ES-I3 (cell line): ENCODE results near the gene SZRD1.

Experiments used
- H3K36me3 ChIP-seq: 2 replicates; pipeline ENCODE4 v1.6.1; 2013; ENCODE audit warnings: mild to moderate bottlenecking, low read length, control low read depth, moderate library complexity; ENCODE audit not compliant: insufficient read depth
- H3K4me1 ChIP-seq: 2 replicates; pipeline ENCODE4 v1.6.1; 2013; ENCODE audit warnings: mild to moderate bottlenecking, control low read depth, low read length; ENCODE audit not compliant: insufficient read depth
- H3K9ac ChIP-seq: 2 replicates; pipeline ENCODE4 v1.6.1; 2013; ENCODE audit warnings: low read depth, mild to moderate bottlenecking, low read length, moderate library complexity
- H3K9me3 ChIP-seq: 2 replicates; pipeline ENCODE4 v1.6.1; 2013; ENCODE audit warnings: mild to moderate bottlenecking, low read length, moderate library complexity; ENCODE audit not compliant: control insufficient read depth, insufficient read depth

Gene SZRD1

DNA sequence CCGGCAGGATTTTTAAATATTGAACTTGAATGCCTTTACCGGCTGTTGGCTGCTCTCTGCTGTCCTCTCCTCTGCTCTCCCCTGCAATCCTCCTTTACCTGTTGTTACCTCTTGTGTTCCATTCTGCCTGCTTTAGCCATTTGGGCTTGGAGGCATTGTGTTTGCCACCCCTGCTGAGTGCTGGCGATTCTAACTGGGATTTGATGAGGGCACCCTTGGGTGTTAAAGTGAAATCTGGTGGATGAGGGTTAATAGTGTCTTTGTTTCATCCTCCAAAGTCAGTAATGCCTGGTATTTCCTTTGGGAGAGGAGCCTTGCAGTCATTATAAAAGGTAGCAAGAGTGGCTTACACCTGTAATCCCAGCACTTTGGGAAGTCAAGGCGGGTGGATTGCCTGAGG, 9.9 kb downstream of the SZRD1 start:
- no peaks in the 10 kb centered on the region for H3K9me3 ChIP-seq
- peaks cover 4% of the 10 kb centered on the region; the same call in 1 of the 2 replicates for H3K36me3 ChIP-seq
- no peak overlapping the region for H3K9ac ChIP-seq
- H3K4me1 ChIP-seq = peaks cover 29% of the 10 kb centered on the region

DNA sequence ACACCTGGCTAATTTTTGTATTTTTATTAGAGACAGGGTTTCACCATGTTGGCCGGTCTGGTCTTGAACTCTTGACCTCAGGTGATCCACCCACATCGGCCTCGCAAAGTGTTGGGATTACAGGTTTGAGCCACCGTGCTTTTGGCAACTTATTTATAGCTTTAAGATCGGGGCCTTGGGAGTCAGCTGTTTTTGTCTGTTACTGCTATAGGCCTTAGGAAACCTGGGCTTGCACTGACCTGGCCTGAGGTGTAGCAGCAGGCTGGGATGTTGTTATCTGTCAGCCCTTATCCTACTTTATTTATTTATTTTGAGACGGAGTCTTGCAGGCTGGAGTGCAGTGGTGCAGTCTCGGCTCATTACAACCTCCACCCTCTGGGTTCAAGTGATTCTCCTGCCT, 11.4 kb downstream of the SZRD1 start:
- Histone ChIP-seq H3K9ac (no peak overlapping the region), H3K4me1 (peaks cover 29% of the 10 kb centered on the region), H3K36me3 (no peaks in the 10 kb centered on the region), H3K9me3 (no peaks in the 10 kb centered on the region)

DNA sequence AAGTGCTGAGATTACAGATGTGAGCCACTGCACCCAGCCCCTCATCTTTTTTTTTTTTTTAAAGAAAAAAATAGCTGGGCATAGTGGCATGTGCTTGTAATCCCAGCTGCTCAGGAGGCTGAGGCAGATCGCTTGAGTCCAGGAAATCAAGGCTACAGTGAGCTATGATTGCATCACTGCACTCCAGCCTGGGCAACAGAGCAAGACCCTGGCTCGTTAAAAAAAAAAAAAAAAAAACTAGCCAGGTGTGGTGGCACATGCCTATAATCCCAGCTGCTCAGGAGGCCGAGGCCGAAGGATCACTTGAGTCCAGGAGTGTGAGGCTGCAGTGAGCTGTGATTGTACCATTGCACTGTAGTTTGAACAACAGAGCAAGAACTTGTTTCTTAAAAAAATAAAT, 13.8 kb downstream of the SZRD1 start:
- Histone ChIP-seq H3K36me3 (no peaks in the 10 kb centered on the region), H3K4me1 (peaks cover 24% of the 10 kb centered on the region), H3K9me3 (no peaks in the 10 kb centered on the region), H3K9ac (no peak overlapping the region)

DNA sequence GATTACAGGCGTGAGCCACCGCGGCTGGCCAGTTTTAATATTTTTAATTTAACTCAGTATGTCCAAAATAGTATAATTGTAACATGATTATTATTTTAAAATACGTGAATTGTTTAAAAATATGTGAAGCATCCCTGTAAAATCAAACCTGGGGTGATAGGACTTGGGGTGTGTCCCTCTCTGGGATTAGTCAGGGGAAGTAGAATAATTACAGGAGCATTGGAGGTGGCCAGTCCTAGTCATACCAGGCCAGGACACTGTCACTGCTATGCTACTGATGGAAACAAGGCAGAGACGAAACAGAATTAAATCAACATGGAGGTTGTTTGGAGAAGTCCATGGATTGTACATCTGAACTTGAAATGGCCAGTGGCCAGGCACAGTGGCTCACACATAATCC, 16.8 kb downstream of the SZRD1 start:
- no peak overlapping the region for H3K9ac ChIP-seq
- no peaks in the 10 kb centered on the region for H3K36me3 ChIP-seq
- H3K4me1 ChIP-seq = peaks cover 13% of the 10 kb centered on the region
- no peaks in the 10 kb centered on the region for H3K9me3 ChIP-seq

DNA sequence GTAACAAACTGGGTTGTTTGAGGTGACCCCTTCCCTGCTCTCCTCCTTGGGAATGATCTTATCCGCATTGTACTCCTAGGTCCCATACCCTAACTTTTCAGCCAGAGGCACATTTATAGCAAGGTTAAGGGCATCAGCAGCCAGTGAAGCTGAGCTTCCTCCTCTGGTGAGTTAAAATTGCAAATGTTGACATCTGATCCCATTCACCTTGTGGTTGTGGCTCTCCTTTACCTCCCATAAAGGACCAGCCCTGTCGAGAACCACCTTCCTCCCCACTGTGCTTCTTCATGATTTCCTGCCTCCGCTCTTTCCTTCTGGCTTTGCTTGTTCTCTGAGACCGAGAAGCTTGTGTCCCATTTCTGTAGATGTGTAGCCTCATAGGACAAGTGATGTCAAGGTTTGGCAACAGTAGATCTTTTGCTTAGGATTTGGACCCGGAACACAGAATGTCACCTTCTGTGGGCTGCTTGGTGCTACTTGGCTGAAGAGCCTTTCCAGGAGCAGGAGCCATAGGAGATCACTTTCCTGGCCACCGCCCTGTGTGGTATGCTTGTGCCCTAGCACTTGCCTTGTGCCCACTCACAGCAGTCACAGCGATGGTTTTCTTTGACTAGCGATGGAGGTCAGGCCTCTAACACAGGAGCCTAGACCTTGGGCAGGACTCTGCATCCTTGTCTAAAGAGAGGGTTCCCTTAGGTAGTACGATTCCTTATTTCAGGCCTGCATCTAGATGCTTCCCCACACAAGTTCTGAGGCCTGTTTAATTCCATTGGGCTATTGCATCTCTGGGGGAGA, 18.8 kb downstream of the SZRD1 start:
- Histone ChIP-seq H3K36me3 (no peaks in the 10 kb centered on the region), H3K9me3 (no peaks in the 10 kb centered on the region), H3K4me1 (peaks cover 13% of the 10 kb centered on the region), H3K9ac (no peak overlapping the region)

DNA sequence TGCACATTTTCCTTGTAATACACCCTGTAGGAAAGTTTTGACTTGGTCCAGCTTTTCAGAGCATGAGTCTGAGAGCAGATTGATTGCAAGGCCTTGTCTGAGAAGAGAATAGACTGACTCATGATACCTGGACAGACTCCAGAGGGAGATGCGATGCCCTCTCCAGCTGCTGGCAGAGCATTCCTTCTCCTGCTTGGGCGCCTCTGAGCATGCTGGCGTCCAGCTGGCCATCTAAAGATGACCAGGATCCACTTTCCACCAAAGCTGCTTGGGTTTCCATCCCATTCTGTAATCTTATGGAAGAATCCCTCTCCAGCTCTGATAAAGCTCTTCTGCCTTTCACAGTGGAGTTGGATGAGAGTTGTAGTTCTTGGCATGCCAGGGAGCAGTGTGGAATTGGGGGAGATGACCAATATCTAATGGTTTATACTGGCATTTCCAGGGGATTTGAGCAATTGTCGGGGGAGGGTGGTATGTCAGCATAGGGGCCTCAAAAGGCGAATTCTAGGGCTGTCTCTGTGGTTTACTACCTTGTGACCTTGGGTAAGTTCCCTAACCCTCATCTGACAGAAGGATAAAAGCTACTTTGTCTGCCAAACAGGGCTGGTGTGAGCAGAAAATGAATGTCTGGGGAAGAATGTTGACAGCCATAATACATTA, 19.5 kb downstream of the SZRD1 start:
- Histone ChIP-seq H3K9ac (no peak overlapping the region), H3K4me1 (peaks cover 16% of the 10 kb centered on the region), H3K36me3 (no peaks in the 10 kb centered on the region), H3K9me3 (no peaks in the 10 kb centered on the region)

DNA sequence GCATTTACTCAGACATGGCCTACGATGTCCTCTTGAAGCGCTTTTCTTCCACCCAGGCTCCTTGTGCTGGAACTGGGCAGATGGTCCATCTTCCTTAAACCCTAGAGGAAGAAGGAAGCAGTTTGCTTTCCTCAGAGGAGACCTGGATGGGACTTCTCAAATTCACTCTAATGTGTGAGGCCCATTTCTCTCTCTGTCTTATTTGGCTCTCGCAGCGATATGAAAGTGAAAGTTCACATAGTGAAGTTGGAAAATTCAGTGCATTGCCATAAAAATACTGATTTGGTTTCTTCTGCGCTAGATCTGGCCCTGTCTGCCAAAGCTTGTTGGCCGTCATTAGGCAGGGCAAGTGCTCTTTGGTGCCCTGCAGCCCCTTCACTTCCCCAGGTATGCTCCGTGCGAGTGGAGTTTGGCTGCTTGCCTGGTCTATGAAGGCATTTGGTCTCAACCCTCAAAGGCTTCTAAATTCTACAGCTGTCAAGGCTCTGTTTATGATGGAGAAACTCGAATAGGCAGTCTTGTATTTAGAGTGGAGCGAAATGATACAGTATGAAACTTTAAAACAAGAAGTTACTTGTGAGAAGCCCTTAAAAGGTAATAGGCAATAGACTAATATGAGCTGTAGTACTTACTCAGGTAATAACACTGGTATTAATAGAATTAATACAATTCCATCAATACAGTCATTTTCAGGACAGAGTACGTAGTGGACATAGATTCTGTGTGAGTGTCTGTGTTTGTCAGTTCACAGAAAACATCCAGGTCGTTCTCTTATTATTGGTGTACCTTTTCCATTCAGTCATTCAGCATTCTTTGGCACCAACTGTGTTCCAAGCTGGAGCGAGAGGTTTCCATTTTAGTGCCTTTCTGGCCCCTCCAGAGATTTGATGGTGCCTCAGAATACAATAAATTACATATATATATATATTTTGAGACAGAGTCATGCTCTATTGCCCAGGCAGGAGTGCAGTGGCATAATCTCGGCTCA, 20.5 kb downstream of the SZRD1 start:
- H3K9ac ChIP-seq = no peak overlapping the region
- peaks cover 23% of the 10 kb centered on the region for H3K4me1 ChIP-seq
- H3K9me3 ChIP-seq = no peaks in the 10 kb centered on the region
- no peaks in the 10 kb centered on the region for H3K36me3 ChIP-seq

DNA sequence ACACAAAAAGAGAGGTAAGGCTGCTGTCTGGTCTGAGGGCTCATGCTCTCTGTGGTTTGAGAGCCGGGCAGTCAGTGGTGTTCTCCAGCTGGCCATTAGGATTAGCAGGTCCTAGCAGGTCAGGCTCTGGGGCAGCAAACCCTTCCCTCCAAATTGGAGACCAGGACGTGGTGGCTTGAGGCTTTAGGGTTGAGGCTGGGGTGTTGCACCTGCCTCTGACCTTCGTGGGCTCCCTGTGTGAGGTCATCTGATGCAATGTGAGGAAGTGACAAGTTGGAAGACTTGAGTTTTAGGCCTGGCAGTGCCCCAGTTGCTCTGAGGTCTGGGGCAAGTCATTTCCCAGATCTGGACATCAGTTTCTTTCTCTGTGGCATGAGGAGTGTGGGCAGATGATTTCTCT, 24.4 kb downstream of the SZRD1 start:
- Histone ChIP-seq H3K4me1 (peaks cover 20% of the 10 kb centered on the region), H3K9me3 (no peaks in the 10 kb centered on the region), H3K36me3 (peaks cover 3% of the 10 kb centered on the region), H3K9ac (no peak overlapping the region)

DNA sequence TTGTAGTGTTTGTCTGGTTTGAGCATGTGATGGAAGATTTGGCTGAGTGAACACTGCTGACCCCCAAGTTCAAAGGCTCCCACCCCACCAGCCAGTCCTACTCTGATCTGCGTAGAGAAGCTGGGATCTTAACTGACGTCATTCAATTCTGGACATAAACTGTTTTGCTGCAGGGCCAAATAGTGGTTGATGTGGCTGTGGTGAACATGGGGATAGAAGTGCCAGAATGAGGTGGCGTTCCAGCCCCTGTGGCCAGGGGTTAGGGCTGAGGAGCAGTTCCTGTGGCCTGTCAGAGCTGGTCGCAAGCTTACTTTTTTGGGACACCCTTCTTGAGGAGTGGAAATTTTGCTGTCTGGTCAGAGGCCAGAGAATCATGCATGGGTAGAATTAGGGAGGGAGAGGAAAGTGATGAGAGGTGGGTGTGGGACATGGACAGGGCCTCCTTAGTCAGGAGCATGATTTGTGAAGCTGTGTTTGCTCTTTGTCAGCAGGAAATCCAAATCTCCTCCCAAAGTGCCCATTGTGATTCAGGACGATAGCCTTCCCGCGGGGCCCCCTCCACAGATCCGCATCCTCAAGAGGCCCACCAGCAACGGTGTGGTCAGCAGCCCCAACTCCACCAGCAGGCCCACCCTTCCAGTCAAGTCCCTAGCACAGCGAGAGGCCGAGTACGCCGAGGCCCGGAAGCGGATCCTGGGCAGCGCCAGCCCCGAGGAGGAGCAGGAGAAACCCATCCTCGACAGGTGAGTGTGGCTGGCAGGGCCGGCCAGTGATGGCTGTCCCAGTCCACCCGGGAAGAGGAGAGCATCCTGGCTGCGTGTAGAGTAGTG, 25.9 kb downstream of the SZRD1 start:
- Histone ChIP-seq H3K9me3 (no peaks in the 10 kb centered on the region), H3K36me3 (peaks cover 3% of the 10 kb centered on the region), H3K4me1 (peaks cover 20% of the 10 kb centered on the region), H3K9ac (no peak overlapping the region)

DNA sequence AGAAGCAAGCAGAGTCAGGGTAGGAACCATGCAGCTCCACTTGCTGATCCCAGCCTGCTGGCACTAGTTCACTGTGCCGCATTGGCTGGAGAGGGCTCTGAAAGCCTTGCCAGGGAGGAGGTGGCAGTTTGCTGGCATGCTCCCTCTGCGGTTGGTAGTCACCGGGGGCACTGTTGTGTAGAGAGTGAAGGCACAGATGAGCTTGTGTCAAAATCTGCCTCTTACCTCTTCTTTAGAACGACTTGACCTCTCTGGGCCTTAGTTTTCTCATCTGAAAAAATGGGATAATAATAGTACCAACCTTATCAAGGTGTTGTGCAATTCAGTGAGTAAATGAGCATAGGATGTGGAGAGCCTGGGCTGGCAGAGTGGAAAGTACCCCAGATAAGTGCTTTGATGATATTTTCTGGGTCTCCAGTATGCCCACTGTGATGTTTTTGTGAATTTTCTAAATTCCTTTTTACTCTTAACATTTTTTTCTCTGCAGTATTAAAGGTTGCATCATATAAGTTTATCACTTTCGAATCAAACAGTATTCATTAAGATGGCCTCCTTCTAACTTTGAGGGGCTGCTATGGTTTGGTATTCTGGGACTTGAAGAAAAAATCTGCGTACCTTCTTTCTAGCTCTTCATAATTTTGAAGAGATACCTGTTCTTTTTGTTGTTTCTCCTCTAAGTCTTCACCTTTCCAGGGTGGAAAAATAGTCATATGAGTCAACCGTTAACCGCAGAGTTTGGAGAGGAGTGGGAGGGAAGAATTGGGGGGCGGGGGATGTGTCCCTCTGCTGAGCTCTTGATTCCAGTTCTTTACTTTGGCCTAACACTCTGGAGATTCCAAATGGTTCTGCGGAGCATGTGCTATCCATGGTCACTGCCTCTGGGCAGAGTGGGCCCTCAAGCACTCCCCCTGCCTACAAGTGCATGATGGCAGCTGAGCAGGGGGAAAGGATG, 26.8 kb downstream of the SZRD1 start:
- Histone ChIP-seq H3K36me3 (peaks cover 3% of the 10 kb centered on the region), H3K9ac (no peak overlapping the region), H3K9me3 (no peaks in the 10 kb centered on the region), H3K4me1 (peaks cover 20% of the 10 kb centered on the region)

DNA sequence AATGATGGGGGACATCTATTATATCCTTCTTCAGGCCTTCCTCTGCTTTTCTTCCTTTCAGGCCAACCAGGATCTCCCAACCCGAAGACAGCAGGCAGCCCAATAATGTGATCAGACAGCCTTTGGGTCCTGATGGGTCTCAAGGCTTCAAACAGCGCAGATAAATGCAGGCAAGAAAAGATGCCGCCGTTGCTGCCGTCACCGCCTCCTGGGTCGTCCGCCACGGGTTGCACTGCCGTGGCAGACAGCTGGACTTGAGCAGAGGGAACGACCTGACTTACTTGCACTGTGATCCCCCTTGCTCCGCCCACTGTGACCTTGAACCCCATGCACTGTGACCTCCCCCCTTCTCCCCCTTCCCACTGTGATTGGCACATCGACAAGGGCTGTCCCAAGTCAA, 27.9 kb downstream of the SZRD1 start:
- Histone ChIP-seq H3K36me3 (peaks cover 3% of the 10 kb centered on the region), H3K4me1 (peaks cover 20% of the 10 kb centered on the region), H3K9me3 (no peaks in the 10 kb centered on the region), H3K9ac (no peak overlapping the region)

DNA sequence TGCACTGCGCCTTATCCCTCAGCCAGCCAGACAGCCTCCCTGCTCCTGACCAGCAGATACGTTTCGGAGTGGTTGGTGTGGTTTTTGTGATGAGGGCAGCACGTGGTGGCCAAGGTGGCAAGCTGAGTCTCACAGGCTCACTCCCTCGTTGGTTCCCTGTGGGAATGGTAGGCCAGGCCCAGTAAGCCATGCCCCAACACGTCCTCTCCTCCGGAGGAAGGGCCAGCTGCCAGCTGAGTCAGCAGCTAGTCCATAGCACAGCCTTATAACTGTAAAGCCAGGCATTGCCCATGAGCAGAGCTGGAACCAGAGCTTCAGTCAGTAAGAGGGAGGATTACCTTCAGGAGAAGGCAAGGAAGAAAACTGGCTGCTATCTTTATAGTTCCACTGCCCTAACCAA, 29.5 kb downstream of the SZRD1 start:
- Histone ChIP-seq H3K36me3 (peaks cover 3% of the 10 kb centered on the region), H3K9me3 (no peaks in the 10 kb centered on the region), H3K4me1 (peaks cover 17% of the 10 kb centered on the region), H3K9ac (no peak overlapping the region)

DNA sequence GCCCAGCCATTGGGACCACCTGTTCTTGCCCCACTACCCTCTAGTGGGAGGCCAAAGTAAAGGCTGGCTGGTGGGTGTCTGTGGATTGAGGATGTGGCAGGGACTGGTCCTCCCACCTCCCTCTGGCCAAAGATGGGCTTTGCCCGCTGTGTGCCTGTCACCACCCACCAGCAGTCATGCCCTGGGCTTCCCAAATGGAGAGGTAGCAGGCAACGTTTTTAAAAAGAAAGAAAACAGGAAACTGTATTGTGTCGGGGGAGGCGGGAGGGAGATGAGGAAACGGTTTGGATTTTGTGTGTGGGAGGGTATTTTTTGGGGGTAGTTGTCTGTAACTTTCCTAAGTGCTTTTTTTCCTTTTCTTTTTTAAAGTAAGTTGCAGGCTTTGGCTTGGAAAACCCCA, 30.1 kb downstream of the SZRD1 start:
- Histone ChIP-seq H3K9me3 (no peaks in the 10 kb centered on the region), H3K36me3 (peaks cover 3% of the 10 kb centered on the region), H3K4me1 (peaks cover 13% of the 10 kb centered on the region), H3K9ac (no peak overlapping the region)
